CD4-positive, alpha-beta T cell (primary cell): ENCODE data around the gene TNFSF13B. TPM values are rescaled to one million over a fixed set of nuclear protein-coding genes. Genes with fewer than 3 reads are reported as not detected.
A peak's percentile ranks its signal among the peaks of the same experiment; 100 is the strongest.

Experiments used
- ATAC-seq: fragments of 200-7000 bp; cut with Tn5 transposase; one replicate; pipeline ENCODE4 v1.10.0; 2022; ENCODE audit warnings: mild to moderate bottlenecking; ENCODE audit not compliant: poor library complexity
- CTCF ChIA-PET: fragments of 350-600 bp; sonication (Branson Sonifier 250); formaldehyde crosslinking; loops from one replicate; lab custom pipeline; 2021; ENCODE audit warnings: antibody characterized with exemption, inconsistent platforms; lab: Charles Lee
- POLR2A ChIA-PET: fragments of 350-600 bp; sonication (Branson Sonifier 250); formaldehyde crosslinking; loops from one replicate; lab custom pipeline; 2021; ENCODE audit warnings: antibody characterized with exemption, inconsistent platforms; lab: Charles Lee
- DNase-seq, 14 experiments: peaks; one replicate each; pipeline ENCODE4 v3.0.0-alpha.2; 2013 to 2020; ENCODE audit warnings: mixed read lengths in 2 of 14
- H3K27ac ChIP-seq, 2 donors: one replicate each; pipeline versions ENCODE4 v1.5.1 to v1.7.0; 2013; ENCODE audit warnings: low read length in 2 of 2, low read depth in 1 of 2, mild to moderate bottlenecking in 1 of 2
- H3K27me3 ChIP-seq, 2 experiments: 1 replicate in 1 of 2; 2 replicates in 1 of 2; pipeline versions ENCODE4 v1.6.1 to v1.7.0; 2013; ENCODE audit warnings: low read length in 2 of 2, control low read depth in 1 of 2, mild to moderate bottlenecking in 1 of 2, moderate library complexity in 1 of 2; ENCODE audit not compliant: insufficient read depth in 2 of 2, control insufficient read depth in 1 of 2
- H3K36me3 ChIP-seq: one replicate; pipeline ENCODE4 v1.6.1; 2013; ENCODE audit warnings: low read length, control low read depth; ENCODE audit not compliant: insufficient read depth
- H3K4me1 ChIP-seq: one replicate; pipeline ENCODE4 v1.6.1; 2013; ENCODE audit warnings: low read length, control low read depth; ENCODE audit not compliant: insufficient read depth
- H3K4me3 ChIP-seq: one replicate; pipeline ENCODE4 v1.5.1; 2013; ENCODE audit warnings: mild to moderate bottlenecking, low read length, moderate library complexity
- H3K9me3 ChIP-seq, 2 experiments: 1 replicate in 1 of 2; 2 replicates in 1 of 2; pipeline versions ENCODE4 v1.6.1 to v1.7.0; 2013; ENCODE audit warnings: low read length in 2 of 2, mild to moderate bottlenecking in 2 of 2, control low read depth in 1 of 2, moderate library complexity in 1 of 2; ENCODE audit not compliant: control insufficient read depth in 1 of 2, insufficient read depth in 1 of 2
- H3K27ac Mint-ChIP-seq: one replicate; pipeline ENCODE4 v1.8.0; 2020; ENCODE audit warnings: mixed read lengths
- H3K27me3 Mint-ChIP-seq: one replicate; pipeline ENCODE4 v1.8.0; 2021; ENCODE audit warnings: mixed read lengths
- H3K36me3 Mint-ChIP-seq: one replicate; pipeline ENCODE4 v1.8.0; 2021; ENCODE audit warnings: low read depth, mixed read lengths
- H3K4me1 Mint-ChIP-seq: one replicate; pipeline ENCODE4 v1.8.0; 2021; ENCODE audit warnings: low read depth, mixed read lengths
- H3K4me3 Mint-ChIP-seq: one replicate; pipeline ENCODE4 v1.8.0; 2020; ENCODE audit warnings: mild to moderate bottlenecking, mixed read lengths
- H3K9me3 Mint-ChIP-seq: one replicate; pipeline ENCODE4 v1.8.0; 2020; ENCODE audit warnings: mixed read lengths
- CTCF ChIP-seq: fragments of 200-600 bp; IDR thresholded peaks from one replicate; pipeline ENCODE4 v1.8.0; 2022; ENCODE audit warnings: antibody characterized with exemption, mild to moderate bottlenecking
- intact Hi-C, 2 experiments: fragments of 100-400 bp; cut with DNase I in 1 of 2; cut with micrococcal nuclease in 1 of 2; formaldehyde crosslinking; loops; one replicate each; pipeline versions ENCODE4 v1.15.1 to v1.9.0; 2023 to 2025; cut with DNase I, micrococcal nuclease
- total RNA-seq, 174 experiments: library from RNA in 2 of 174; stranded (reverse) in 2 of 174; gene quantifications; one replicate each; pipeline ENCODE4 v1.2.3 and lab custom pipeline; 2021 to 2026

The TNFSF13B gene
- total RNA-seq, 2 experiments from 2014 or later: 1.6 to 1.8 TPM

- H3K27ac ChIP-seq: no peak overlapping the region
- Mint-ChIP-seq H3K4me1 (peaks cover 26% of the 10 kb centered on the region), H3K27me3 (no peaks in the 10 kb centered on the region), H3K36me3 (no peaks in the 10 kb centered on the region), H3K27ac (no peak overlapping the region), H3K9me3 (no peaks in the 10 kb centered on the region), H3K4me3 (no peak overlapping the region)
- H3K4me1 ChIP-seq: peaks cover 11% of the 10 kb centered on the region
- intact Hi-C loops: no loop called here
- no peaks in the 10 kb centered on the region for H3K9me3 ChIP-seq
- ChIA-PET CTCF (no interaction called here), POLR2A (interaction anchor here (0.8 kb wide), 1 partner anchor 455 kb away, joined by 3 read pairs; no protein-coding TSS in a partner anchor)
- ATAC-seq (no peak), DNase-seq (no peak)
- TF ChIP-seq CTCF: no peak
- H3K4me3 ChIP-seq: no peak overlapping the region
- no peaks in the 10 kb centered on the region for H3K27me3 ChIP-seq
- H3K36me3 ChIP-seq: no peaks in the 10 kb centered on the region
Measured at GRCh38 chr13:108345016-108345415, 75.5 kb downstream of the TNFSF13B start.

- Histone ChIP-seq H3K27me3 (no peaks in the 10 kb centered on the region), H3K27ac (no peak overlapping the region), H3K4me1 (peaks cover 11% of the 10 kb centered on the region), H3K9me3 (no peaks in the 10 kb centered on the region), H3K36me3 (no peaks in the 10 kb centered on the region), H3K4me3 (no peak overlapping the region)
- H3K4me1 Mint-ChIP-seq: peaks cover 26% of the 10 kb centered on the region
- no peaks in the 10 kb centered on the region for H3K9me3 Mint-ChIP-seq
- H3K27ac Mint-ChIP-seq: no peak overlapping the region
- no peak for TF ChIP-seq CTCF
- intact Hi-C loops: no loop called here
- ATAC-seq (peak; percentile 51), DNase-seq (peak in 9 of 14 experiments; percentile 10 to 48 (median 20))
- H3K27me3 Mint-ChIP-seq: no peaks in the 10 kb centered on the region
- CTCF ChIA-PET: no interaction called here
- POLR2A ChIA-PET: no interaction called here
- H3K4me3 Mint-ChIP-seq: no peak overlapping the region
- no peaks in the 10 kb centered on the region for H3K36me3 Mint-ChIP-seq
Measured at GRCh38 chr13:108346376-108346775, 76.9 kb downstream of the TNFSF13B start.

GRCh38 chr13:108349269-108349668 is 79.8 kb downstream of the TNFSF13B start:
- no peaks in the 10 kb centered on the region for H3K27me3 Mint-ChIP-seq

More at GRCh38 chr13:108349269-108349668, 79.8 kb downstream of the TNFSF13B start:
- POLR2A ChIA-PET: interaction anchor here (1.5 kb wide), 1 partner anchor 13 kb away, joined by 3 read pairs; no protein-coding TSS in a partner anchor
- no peak for TF ChIP-seq CTCF
- Histone ChIP-seq H3K27ac (no peak overlapping the region), H3K4me1 (peaks cover 9% of the 10 kb centered on the region), H3K9me3 (no peaks in the 10 kb centered on the region), H3K36me3 (no peaks in the 10 kb centered on the region), H3K27me3 (no peaks in the 10 kb centered on the region), H3K4me3 (no peak overlapping the region)
- ATAC-seq (no peak), DNase-seq (no peak)
- peaks cover 4% of the 10 kb centered on the region for H3K4me1 Mint-ChIP-seq
- H3K36me3 Mint-ChIP-seq: no peaks in the 10 kb centered on the region
- no peak overlapping the region for H3K4me3 Mint-ChIP-seq
- H3K9me3 Mint-ChIP-seq: no peaks in the 10 kb centered on the region
- intact Hi-C loops: no loop called here
- CTCF ChIA-PET: no interaction called here
- no peak overlapping the region for H3K27ac Mint-ChIP-seq
